CD4-positive, CD25-positive, alpha-beta regulatory T cell (primary cell): Measurements from ENCODE around the gene NFKBIL1. TPM values are rescaled to one million over a fixed set of nuclear protein-coding genes. Genes with fewer than 3 reads are reported as not detected.

Source experiments
- ATAC-seq, 2 donors: fragments of 150-1000 bp; cut with Tn5 transposase; one replicate each; pipeline ENCODE4 v1.10.0; 2021; ENCODE audit warnings: low read depth in 2 of 2, moderate number of reproducible peaks in 2 of 2, moderate library complexity in 1 of 2
- DNase-seq, 3 donors: peaks; one replicate each; pipeline versions ENCODE4 v3.0.0 to v3.0.0-alpha.2; 2012 to 2022; ENCODE audit warnings: mixed read lengths in 1 of 3
- H3K27ac ChIP-seq: one replicate; pipeline ENCODE4 v1.7.0; 2013; ENCODE audit warnings: mild to moderate bottlenecking, low read length; ENCODE audit not compliant: insufficient read depth, poor library complexity, severe bottlenecking
- H3K27me3 ChIP-seq: one replicate; pipeline ENCODE4 v1.7.0; 2013; ENCODE audit warnings: low read length; ENCODE audit not compliant: control insufficient read depth, insufficient read depth
- H3K36me3 ChIP-seq: one replicate; pipeline ENCODE4 v1.7.0; 2013; ENCODE audit warnings: mild to moderate bottlenecking, low read length, moderate library complexity; ENCODE audit not compliant: control insufficient read depth, insufficient read depth
- H3K4me1 ChIP-seq: 2 replicates; pipeline ENCODE4 v1.7.0; 2013; ENCODE audit warnings: mild to moderate bottlenecking, low read length; ENCODE audit not compliant: insufficient read depth, control insufficient read depth, poor library complexity, severe bottlenecking
- H3K4me3 ChIP-seq: one replicate; pipeline ENCODE4 v1.7.0; 2013; ENCODE audit warnings: low read depth, mild to moderate bottlenecking, low read length, moderate library complexity
- H3K9me3 ChIP-seq, 2 experiments: 1 replicate in 1 of 2; 2 replicates in 1 of 2; pipeline ENCODE4 v1.7.0; 2013; ENCODE audit warnings: low read length in 2 of 2, mild to moderate bottlenecking in 1 of 2, moderate library complexity in 1 of 2; ENCODE audit not compliant: control insufficient read depth in 2 of 2
- H3K27ac Mint-ChIP-seq, 3 donors: one replicate each; pipeline ENCODE4 v1.8.0; 2020 to 2022; ENCODE audit warnings: mild to moderate bottlenecking in 3 of 3, mixed read lengths in 3 of 3, moderate library complexity in 2 of 3
- H3K27me3 Mint-ChIP-seq: one replicate; pipeline ENCODE4 v1.8.0; 2022; ENCODE audit warnings: mild to moderate bottlenecking, mixed read lengths
- H3K36me3 Mint-ChIP-seq: one replicate; pipeline ENCODE4 v1.8.0; 2020; ENCODE audit warnings: mixed read lengths
- H3K4me1 Mint-ChIP-seq, 4 donors: one replicate each; pipeline ENCODE4 v1.8.0; 2020 to 2022; ENCODE audit warnings: mixed read lengths in 4 of 4, mild to moderate bottlenecking in 1 of 4
- H3K4me3 Mint-ChIP-seq, 4 donors: one replicate each; pipeline ENCODE4 v1.8.0; 2020 to 2022; ENCODE audit warnings: mild to moderate bottlenecking in 4 of 4, mixed read lengths in 4 of 4, moderate library complexity in 3 of 4
- H3K9me3 Mint-ChIP-seq, 7 donors: one replicate each; pipeline ENCODE4 v1.8.0; 2020 to 2022; ENCODE audit warnings: mixed read lengths in 7 of 7, mild to moderate bottlenecking in 3 of 7, moderate library complexity in 2 of 7
- polyA plus RNA-seq, 4 donors: library from polyadenylated mRNA; unstranded; fragments of 300-500 nt; fragmentation: Illumina TruSeq; gene quantifications; one replicate each; pipeline ENCODE4 v1.2.3, GENCODE V29; 2021
- total RNA-seq: library from RNA; stranded (reverse); gene quantifications from one replicate; pipeline ENCODE4 v1.2.3, GENCODE V29; 2022

The NFKBIL1 gene
- total and polyA plus RNA-seq, 5 donors from 2014 or later, result 4.6 to 9.4 (median 6.4) TPM

DNA sequence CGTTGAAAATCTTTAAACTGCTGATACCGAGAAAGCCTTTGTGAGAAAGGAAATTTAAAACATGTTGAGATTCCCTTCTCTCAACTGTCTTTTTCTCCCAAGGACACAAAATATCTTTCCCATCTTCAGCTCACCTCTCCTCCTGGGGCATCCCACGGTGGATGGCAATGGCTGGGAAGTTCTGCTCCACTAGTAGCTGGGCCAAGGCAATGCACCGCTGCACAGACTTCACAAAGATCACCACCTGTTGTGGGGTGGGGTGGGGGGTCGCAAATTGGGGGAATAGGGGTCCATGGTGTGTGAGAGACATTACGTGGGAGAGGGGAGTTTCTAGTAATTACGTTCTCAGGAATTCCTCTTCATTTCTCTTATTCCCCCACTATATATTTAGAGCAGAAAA is 16.2 kb upstream of the NFKBIL1 start:
- H3K4me1 ChIP-seq, result no peaks in the 10 kb centered on the region
- no peaks in the 10 kb centered on the region for H3K9me3 ChIP-seq
- Mint-ChIP-seq H3K36me3 (peaks cover 40% of the 10 kb centered on the region), H3K4me1 (peaks cover 7 to 34% (median 20%) of the 10 kb centered on the region in 4 donors), H3K4me3 (no peak overlapping the region), H3K9me3 (no peaks in the 10 kb centered on the region), H3K27ac (no peak overlapping the region), H3K27me3 (no peaks in the 10 kb centered on the region)
- no peak overlapping the region for H3K27ac ChIP-seq
- peaks cover 63% of the 10 kb centered on the region for H3K36me3 ChIP-seq
- ATAC-seq (no peak), DNase-seq (no peak)
- no peaks in the 10 kb centered on the region for H3K27me3 ChIP-seq
- H3K4me3 ChIP-seq, result no peak overlapping the region

DNA sequence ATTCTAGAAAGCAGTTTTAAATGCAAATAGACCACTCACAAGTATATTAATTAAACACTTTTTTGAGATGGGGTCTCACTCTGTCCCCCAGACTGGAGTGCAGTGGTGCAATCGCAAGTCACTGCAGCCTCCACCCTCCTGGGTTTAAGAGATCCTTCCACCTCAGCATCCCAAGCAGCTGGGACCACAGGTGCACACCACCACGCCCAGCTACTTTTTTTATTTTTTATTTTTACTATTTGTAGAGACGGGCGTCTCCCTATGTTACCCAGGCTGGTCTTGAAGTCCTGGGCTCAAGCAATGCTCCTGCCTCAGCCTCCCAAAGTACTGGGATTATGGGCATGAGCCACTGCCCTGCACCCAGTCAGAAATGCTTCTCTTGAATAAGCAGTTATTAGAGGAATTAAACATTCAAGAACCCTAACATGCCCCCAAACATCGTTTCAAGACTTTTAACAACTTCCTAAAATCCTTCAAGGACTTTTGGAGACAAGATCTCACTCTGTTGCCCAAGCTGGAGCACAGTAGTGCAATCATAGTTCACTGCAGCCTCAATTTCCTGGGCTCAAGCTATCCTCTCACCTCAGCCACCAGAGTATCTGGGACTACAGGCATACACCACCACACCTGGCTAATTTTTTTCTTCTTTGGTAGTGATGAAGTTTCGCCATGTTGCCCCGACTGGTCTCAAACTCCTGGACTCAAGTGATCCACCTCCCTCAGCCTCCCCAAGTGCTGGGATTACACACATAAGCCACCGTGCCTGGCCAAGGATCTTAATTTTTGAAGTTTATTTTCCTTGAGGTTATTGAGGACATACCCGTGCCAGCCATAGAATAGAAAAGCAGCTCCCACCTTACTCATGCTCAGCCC is 15.4 kb upstream of the NFKBIL1 start:
- no peak overlapping the region for H3K27ac ChIP-seq
- peaks cover 71% of the 10 kb centered on the region for H3K36me3 ChIP-seq

DNA sequence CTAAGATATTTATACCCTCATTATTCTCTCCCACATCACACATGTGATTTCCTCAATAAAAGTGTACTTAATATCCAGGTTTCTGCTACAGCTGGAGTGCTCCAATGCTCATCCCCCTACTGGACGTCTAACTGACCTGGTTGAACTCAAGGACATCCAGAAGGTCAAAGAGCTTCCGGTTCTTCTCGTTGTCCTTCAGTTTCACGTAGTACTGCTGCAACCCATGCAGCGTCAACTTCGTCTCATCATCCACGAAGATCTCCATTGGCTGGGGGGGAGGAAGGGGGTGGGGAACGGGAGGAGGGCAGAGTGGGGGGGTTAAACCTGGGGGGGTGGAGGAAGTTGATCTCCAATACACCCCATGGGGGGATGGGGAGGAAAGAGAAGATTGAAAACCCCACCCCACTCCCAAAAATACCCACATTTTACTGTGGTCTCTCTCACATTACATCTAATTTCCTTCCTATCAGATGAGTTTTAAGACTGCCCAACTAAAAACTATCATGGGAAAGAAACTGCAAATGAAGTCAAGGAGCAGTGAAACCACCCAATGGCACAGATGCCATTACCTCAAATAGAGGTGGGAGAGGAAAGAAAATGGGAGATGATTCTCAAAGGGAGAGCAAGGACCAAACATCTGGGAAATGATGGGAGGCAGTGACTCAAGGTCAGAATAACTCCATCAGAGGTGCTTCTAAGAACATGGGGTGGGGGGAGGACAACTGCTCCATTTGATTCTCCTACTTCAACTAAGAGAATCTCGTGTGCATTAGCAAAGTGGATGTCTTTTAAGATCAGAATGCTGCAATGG is 14.6 kb upstream of the NFKBIL1 start:
- Mint-ChIP-seq H3K27ac (peak overlapping the region in 1 of 3 donors; percentile 68), H3K36me3 (peaks cover 48% of the 10 kb centered on the region)

More for the DNA sequence above, 15.4 kb upstream of the NFKBIL1 start:
- no peaks in the 10 kb centered on the region for H3K27me3 Mint-ChIP-seq
- H3K4me3 Mint-ChIP-seq, result no peak overlapping the region
- peaks cover 44% of the 10 kb centered on the region for H3K36me3 Mint-ChIP-seq
- no peak overlapping the region for H3K27ac Mint-ChIP-seq
- no peak for ATAC-seq
- no peak for DNase-seq
- H3K4me1 Mint-ChIP-seq, result peaks cover 7 to 41% (median 24%) of the 10 kb centered on the region in 4 donors
- no peaks in the 10 kb centered on the region for H3K4me1 ChIP-seq
- H3K27me3 ChIP-seq, result no peaks in the 10 kb centered on the region
- no peak overlapping the region for H3K4me3 ChIP-seq
- no peaks in the 10 kb centered on the region for H3K9me3 Mint-ChIP-seq
- H3K9me3 ChIP-seq, result no peaks in the 10 kb centered on the region

DNA sequence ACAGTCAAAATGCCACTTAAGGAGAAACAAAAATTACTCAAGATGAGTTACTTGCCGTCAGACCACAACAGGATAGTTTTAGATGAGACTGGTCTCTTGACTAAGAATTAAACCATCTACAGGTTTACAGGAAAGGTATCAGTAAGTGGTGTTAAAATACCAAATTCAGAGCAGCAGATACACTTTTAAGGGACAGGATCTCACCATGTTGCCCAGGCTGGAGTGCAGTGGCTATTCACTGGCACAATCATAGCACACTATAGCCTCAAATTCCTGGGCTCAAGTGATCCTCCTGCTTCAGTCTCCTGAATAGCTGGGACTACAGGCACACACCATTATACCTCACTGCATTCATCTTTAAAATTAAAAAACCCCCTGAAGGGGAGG is 14.0 kb upstream of the NFKBIL1 start:
- DNase-seq, result no peak
- peaks cover 85% of the 10 kb centered on the region for H3K36me3 ChIP-seq
- Mint-ChIP-seq H3K27me3 (no peaks in the 10 kb centered on the region), H3K27ac (peak overlapping the region in 1 of 3 donors; percentile 68), H3K4me1 (peaks cover 10 to 50% (median 29%) of the 10 kb centered on the region in 4 donors), H3K9me3 (no peaks in the 10 kb centered on the region), H3K36me3 (peaks cover 50% of the 10 kb centered on the region), H3K4me3 (peak overlapping the region in 1 of 4 donors; percentile 17)
- H3K9me3 ChIP-seq, result no peaks in the 10 kb centered on the region
- peaks cover 12% of the 10 kb centered on the region for H3K4me1 ChIP-seq
- no peak overlapping the region for H3K27ac ChIP-seq
- no peaks in the 10 kb centered on the region for H3K27me3 ChIP-seq
- no peak overlapping the region for H3K4me3 ChIP-seq
- ATAC-seq, result no peak

More for the DNA sequence above, 14.6 kb upstream of the NFKBIL1 start:
- H3K27me3 ChIP-seq, result no peaks in the 10 kb centered on the region
- DNase-seq (no peak), ATAC-seq (no peak)
- H3K4me3 Mint-ChIP-seq, result peak overlapping the region in 2 of 4 donors; percentile 10 to 17
- H3K27me3 Mint-ChIP-seq, result no peaks in the 10 kb centered on the region
- H3K4me1 Mint-ChIP-seq, result peaks cover 7 to 46% (median 25%) of the 10 kb centered on the region in 4 donors
- no peaks in the 10 kb centered on the region for H3K9me3 ChIP-seq
- no peaks in the 10 kb centered on the region for H3K9me3 Mint-ChIP-seq
- no peak overlapping the region for H3K4me3 ChIP-seq
- H3K27ac ChIP-seq, result no peak overlapping the region
- H3K4me1 ChIP-seq, result peaks cover 6% of the 10 kb centered on the region
- peaks cover 79% of the 10 kb centered on the region for H3K36me3 ChIP-seq

DNA sequence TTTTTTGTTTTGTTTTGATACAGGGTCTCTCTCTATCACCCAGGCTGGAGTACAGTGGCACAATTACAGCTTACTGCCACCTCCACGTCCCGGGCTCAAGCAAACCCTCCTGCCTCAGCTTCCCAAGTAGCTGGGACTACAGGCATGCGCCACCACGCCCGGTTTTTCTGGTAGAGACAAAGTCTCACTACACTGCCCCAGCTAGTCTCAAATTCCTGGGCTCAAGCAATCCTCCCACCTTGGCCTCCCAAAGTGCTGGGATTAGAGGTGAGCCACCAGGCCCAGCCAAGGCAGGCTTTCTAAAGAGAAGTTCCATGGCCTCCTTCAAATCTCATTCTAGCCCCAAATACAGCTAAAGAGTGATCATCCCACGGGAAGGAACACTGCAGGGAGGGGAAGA is 13.4 kb upstream of the NFKBIL1 start:
- no peak for DNase-seq
- Histone ChIP-seq H3K27ac (no peak overlapping the region), H3K27me3 (no peaks in the 10 kb centered on the region), H3K9me3 (no peaks in the 10 kb centered on the region), H3K36me3 (peaks cover 91% of the 10 kb centered on the region), H3K4me1 (peaks cover 18% of the 10 kb centered on the region), H3K4me3 (no peak overlapping the region)
- Mint-ChIP-seq H3K4me1 (peaks cover 15 to 53% (median 34%) of the 10 kb centered on the region in 4 donors), H3K4me3 (peak overlapping the region in 1 of 4 donors; percentile 38), H3K27ac (peak overlapping the region in 1 of 3 donors; percentile 68), H3K36me3 (peaks cover 56% of the 10 kb centered on the region), H3K27me3 (no peaks in the 10 kb centered on the region), H3K9me3 (no peaks in the 10 kb centered on the region)
- ATAC-seq, result no peak

DNA sequence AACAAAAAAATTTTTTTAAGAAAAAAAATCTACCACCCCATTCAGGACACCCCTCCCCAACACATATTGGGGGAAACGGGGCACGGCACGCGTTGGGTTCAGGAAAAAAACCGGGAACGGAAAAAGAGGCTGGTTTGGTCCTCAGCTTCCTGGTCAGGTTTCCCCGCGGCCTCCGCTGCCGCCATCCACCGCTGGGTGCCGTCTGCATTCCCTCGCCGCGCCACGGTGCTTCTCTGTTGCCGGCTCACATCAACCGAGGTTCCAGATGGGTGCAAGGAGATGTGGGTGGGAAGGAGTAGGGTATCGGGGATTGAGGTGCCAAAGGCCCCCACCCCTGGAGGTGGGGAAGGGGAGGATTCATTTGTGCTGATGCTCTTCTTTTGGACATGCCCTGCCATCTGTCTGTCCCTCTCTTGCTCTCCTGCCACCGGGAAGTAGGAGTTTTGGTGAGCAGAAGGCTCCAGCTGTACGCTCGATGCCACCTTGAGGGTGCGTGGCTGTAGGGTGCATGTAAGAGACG is 12.8 kb upstream of the NFKBIL1 start:
- Mint-ChIP-seq H3K4me1 (peaks cover 19 to 59% (median 40%) of the 10 kb centered on the region in 4 donors), H3K27ac (peak overlapping the region in 1 of 3 donors; percentile 68), H3K27me3 (no peaks in the 10 kb centered on the region), H3K9me3 (no peaks in the 10 kb centered on the region), H3K36me3 (peaks cover 62% of the 10 kb centered on the region), H3K4me3 (no peak overlapping the region)
- no peaks in the 10 kb centered on the region for H3K27me3 ChIP-seq
- no peak overlapping the region for H3K4me3 ChIP-seq
- no peak overlapping the region for H3K27ac ChIP-seq
- H3K4me1 ChIP-seq, result peaks cover 23% of the 10 kb centered on the region
- no peak for DNase-seq
- H3K9me3 ChIP-seq, result no peaks in the 10 kb centered on the region
- H3K36me3 ChIP-seq, result peaks cover 97% of the 10 kb centered on the region
- ATAC-seq, result no peak

DNA sequence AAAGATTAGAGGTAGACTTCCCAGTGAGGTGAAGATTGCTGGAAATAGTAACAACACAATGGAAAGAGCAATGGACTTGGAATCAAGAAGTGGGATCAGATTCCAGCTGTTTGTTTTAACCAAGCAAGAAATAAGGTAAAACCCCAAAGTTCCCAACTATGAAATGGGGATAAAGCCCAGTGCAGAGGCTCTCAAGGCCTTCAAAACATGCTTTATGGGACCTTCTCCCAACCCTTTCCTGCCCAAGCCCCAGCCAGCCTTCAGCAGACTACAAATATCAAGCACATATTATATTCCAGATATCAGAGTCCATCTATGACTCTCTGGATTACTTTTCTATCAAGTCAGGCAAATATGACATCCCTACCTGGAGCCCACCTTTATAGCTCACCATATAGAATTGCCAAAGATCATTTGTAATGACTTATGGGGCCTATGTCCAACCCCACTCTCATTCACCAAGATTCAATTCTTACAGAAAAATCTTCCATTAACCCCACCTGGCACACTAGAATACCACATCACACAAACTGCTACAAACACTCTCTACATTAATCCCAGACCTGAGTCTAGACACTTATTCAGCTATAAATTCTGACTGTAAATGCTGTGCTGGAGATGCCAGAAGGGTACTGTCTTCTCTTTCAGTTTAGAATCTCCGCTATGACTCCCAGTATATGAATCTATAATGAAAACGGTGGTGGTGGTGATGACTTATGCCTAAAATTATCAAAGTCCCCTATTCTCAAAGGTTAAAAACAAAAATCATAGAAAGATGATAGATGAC is 11.7 kb upstream of the NFKBIL1 start:
- Mint-ChIP-seq H3K27ac (peak overlapping the region; percentile 11 to 88 (median 24)), H3K9me3 (peaks cover 0 to 3% (median 0%) of the 10 kb centered on the region in 7 donors), H3K27me3 (no peaks in the 10 kb centered on the region), H3K4me3 (peak overlapping the region in 1 of 4 donors; percentile 21), H3K36me3 (peaks cover 64% of the 10 kb centered on the region), H3K4me1 (peaks cover 20 to 69% (median 47%) of the 10 kb centered on the region in 4 donors)
- ATAC-seq (no peak), DNase-seq (no peak)
- peak overlapping the region; percentile 43 for H3K27ac ChIP-seq
- H3K27me3 ChIP-seq, result no peaks in the 10 kb centered on the region
- H3K4me1 ChIP-seq, result peaks cover 35% of the 10 kb centered on the region
- H3K4me3 ChIP-seq, result no peak overlapping the region
- H3K36me3 ChIP-seq, result peaks cover 94% of the 10 kb centered on the region
- no peaks in the 10 kb centered on the region for H3K9me3 ChIP-seq
